GM18507 (cell line): ENCODE data around the gene DSC1.

ENCODE experiments used
- DNase-seq: peaks from one replicate; pipeline ENCODE4 v3.0.0; 2011; ENCODE audit warnings: low read depth; ENCODE audit not compliant: insufficient read length; ENCODE audit errors: extremely low spot score
- FAIRE-seq: peaks from 2 replicates; lab custom pipeline; 2011; peaks lifted over from hg19 to GRCh38; lab: Jason Lieb, UNC

Gene DSC1

GRCh38 chr18:31120594-31120993 lies 42.1 kb downstream of the DSC1 start:
- no peak for FAIRE-seq

GRCh38 chr18:31116853-31117595 lies 45.6 kb downstream of the DSC1 start:
- FAIRE-seq (no peak), DNase-seq (no peak)

More at GRCh38 chr18:31120594-31120993, 42.1 kb downstream of the DSC1 start:
- no peak for DNase-seq

- DNase-seq (no peak), FAIRE-seq (no peak)
These were observed 49.9 kb downstream of the DSC1 start for GRCh38 chr18:31112804-31113203.

GRCh38 chr18:31105733-31106132 lies 56.9 kb downstream of the DSC1 start:
- DNase-seq (no peak), FAIRE-seq (no peak)

GRCh38 chr18:31104444-31104843 lies 58.2 kb downstream of the DSC1 start:
- FAIRE-seq = no peak

GRCh38 chr18:31103423-31103822 lies 59.2 kb downstream of the DSC1 start:
- FAIRE-seq = no peak

More at GRCh38 chr18:31104444-31104843, 58.2 kb downstream of the DSC1 start:
- DNase-seq = no peak

GRCh38 chr18:31102941-31103340 lies 59.7 kb downstream of the DSC1 start:
- no peak for DNase-seq

More at GRCh38 chr18:31103423-31103822, 59.2 kb downstream of the DSC1 start:
- DNase-seq = no peak

GRCh38 chr18:31102025-31102684 lies 60.5 kb downstream of the DSC1 start, which contains the start of gene DSC2:
DSC2 (minus strand) TSS chr18:31102421; CDS start chr18:31101971, 450 bp downstream.
- no peak for DNase-seq
- FAIRE-seq = no peak

More at GRCh38 chr18:31102941-31103340, 59.7 kb downstream of the DSC1 start:
- FAIRE-seq = no peak

GRCh38 chr18:31101183-31102024 lies 61.3 kb downstream of the DSC1 start:
- DNase-seq = no peak
- FAIRE-seq = no peak

GRCh38 chr18:31100436-31101182 lies 62.0 kb downstream of the DSC1 start:
- no peak for DNase-seq

GRCh38 chr18:31099450-31100230 lies 63.0 kb downstream of the DSC1 start:
- DNase-seq (no peak), FAIRE-seq (no peak)

More at GRCh38 chr18:31100436-31101182, 62.0 kb downstream of the DSC1 start:
- FAIRE-seq = no peak

GRCh38 chr18:31098878-31099277 lies 63.8 kb downstream of the DSC1 start:
- DNase-seq (no peak), FAIRE-seq (no peak)

- FAIRE-seq = no peak
These were observed 65.0 kb downstream of the DSC1 start for GRCh38 chr18:31097666-31098065.

GRCh38 chr18:31093880-31094279 lies 68.8 kb downstream of the DSC1 start:
- no peak for FAIRE-seq
- DNase-seq = no peak

More at GRCh38 chr18:31097666-31098065, 65.0 kb downstream of the DSC1 start:
- no peak for DNase-seq

GRCh38 chr18:31093294-31093693 lies 69.4 kb downstream of the DSC1 start:
- DNase-seq = no peak
- no peak for FAIRE-seq

- FAIRE-seq = no peak
These were observed 71.3 kb downstream of the DSC1 start for GRCh38 chr18:31091350-31091749.

GRCh38 chr18:31088532-31088931 lies 74.1 kb downstream of the DSC1 start:
- no peak for DNase-seq
- FAIRE-seq = no peak

More at GRCh38 chr18:31091350-31091749, 71.3 kb downstream of the DSC1 start:
- no peak for DNase-seq

GRCh38 chr18:31079973-31080372 lies 82.7 kb downstream of the DSC1 start:
- FAIRE-seq = no peak
- no peak for DNase-seq
